DOHH2 (cell line): ENCODE data around the gene CCDC180.

ENCODE experiments used
- CTCF ChIP-seq: fragments of 200-600 bp; sonication (generic); IDR thresholded peaks from one replicate; pipeline ENCODE4 v1.5.1; 2014; ENCODE audit warnings: antibody characterized with exemption, mild to moderate bottlenecking, low read depth, low read length; ENCODE audit not compliant: poor library complexity, severe bottlenecking
- EZH2phosphoT487 ChIP-seq: fragments of 200-600 bp; sonication (generic); IDR thresholded peaks from 2 replicates; pipeline ENCODE4 v1.6.1; 2017; ENCODE audit warnings: borderline replicate concordance, mild to moderate bottlenecking, antibody characterized with exemption, low read length, moderate library complexity, mixed read lengths

- TF ChIP-seq CTCF (no peak), EZH2phosphoT487 (no peak)
Observed at GRCh38 chr9:97322105-97322504, 14.6 kb downstream of the CCDC180 start.
